GM19035 (cell line): ENCODE data around the gene PTPRT.

Experiments used
- ATAC-seq: cut with Tn5 transposase; IDR thresholded peaks from one replicate; pipeline ENCODE4 v1.9.1; 2021; ENCODE audit not compliant: unreplicated experiment

Gene PTPRT

DNA sequence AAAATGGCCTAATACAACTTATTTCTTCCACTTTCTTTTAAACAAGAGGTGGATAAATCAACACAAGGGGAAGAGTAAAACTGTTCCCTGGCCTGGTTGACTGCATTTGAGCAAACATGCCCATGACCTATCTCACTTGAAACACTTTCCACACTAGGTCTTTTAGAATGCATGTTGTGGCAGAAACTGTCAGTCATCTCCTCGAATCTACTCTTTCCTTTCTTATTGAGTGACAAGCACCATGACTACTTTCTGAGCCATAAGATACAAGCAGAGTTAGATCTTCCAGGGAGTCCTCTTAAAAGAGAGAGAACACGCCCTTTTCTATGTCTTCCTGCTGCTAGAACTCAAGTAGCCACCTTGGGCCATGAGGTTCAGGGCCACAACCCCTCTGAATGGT lies 66.5 kb downstream of the PTPRT start:
- no peak for ATAC-seq

DNA sequence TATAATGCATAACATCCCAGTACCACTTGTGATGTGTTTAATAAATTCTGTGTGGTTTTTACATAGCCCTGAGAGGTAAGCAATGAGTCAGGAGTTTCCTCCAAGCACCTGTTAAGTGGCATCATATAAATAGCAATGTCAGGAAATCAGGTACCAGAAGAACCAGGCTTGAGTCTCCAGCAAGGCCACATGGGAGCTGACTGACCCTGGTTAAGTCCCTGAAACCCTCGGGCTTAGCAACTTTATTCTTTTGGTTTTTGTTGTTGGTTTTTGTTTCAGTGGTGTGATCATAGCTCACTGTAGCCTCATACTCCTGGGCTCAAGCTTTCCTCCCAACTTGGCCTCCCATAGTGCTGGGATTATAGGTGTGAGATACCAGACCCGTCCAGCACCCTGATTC lies 70.0 kb downstream of the PTPRT start:
- ATAC-seq = no peak

GRCh38 chr20:43102394-43102793 lies 87.3 kb downstream of the PTPRT start:
- ATAC-seq = no peak

GRCh38 chr20:43096931-43097260 lies 92.8 kb downstream of the PTPRT start:
- ATAC-seq = no peak

- no peak for ATAC-seq
Observed at GRCh38 chr20:43096126-43096930, 93.4 kb downstream of the PTPRT start.

GRCh38 chr20:43095034-43095433 lies 94.7 kb downstream of the PTPRT start:
- no peak for ATAC-seq

DNA sequence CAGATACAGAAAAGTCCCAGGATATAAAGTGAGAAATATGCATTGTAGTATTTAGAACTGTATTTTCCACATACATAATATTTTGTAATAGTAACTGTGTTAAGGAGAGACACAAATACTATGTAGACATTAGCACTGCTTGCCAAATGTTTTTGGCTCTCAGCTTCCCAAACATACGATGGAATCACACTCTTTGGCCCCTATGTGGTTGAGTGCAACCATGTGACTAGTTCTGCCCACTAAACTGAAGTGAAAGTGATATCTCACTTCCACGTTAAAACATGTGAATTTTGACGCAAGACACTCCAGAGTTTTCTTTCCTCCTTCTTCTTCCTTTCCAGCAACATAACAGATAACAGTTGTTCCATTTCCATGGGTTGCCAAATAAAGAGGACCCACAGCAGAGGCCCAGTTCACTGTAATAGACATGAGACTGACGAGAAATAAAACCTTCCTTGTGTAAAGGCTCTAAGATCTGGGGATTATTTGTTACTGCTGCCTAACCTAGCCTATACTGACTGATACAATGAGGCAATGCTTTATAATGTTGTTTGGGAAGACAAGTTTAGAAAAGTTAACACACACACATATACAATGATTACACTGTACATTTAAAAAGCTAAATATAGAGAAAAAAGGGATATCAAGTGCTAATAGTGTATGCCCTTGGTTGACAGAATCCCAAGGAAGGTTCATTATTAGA lies 97.2 kb downstream of the PTPRT start:
- ATAC-seq = no peak

DNA sequence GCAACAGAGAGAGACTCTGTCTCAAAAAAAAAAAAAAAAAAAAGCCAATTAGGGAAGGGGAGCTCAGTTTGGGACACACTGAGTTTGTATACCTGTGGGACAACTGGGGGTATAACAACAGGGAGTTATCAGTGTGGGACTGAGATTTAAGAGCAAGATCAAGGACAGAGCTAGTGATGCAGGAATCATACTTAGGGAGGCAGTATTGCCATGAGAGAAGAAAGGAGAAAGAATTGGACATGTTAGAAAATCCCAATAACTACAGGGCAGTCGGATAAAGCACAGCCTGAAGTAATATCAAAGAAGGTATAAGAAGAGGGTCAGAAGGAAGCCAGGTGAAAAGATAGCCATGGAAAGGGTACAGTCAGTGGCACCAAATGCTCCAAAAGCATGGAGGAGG lies 121.2 kb downstream of the PTPRT start:
- ATAC-seq = no peak

DNA sequence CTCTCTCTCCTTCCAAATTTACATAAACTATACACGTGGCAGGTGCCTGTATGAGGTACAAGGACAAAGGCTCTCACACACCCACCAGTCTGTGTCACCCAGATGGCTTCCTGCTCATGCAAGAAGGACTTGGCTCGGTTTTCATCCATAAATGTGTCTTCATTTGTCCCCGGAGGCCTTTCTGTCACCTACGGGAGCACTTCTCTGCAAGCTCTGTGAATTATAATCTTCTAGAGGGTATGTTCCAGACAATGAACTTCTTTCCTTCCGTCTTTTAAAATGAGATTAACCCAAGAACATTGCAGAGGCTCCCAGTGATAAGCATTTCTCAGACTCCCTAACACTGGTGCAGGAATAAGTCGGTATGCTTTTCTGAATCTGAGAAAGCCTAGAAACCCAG lies 123.6 kb downstream of the PTPRT start:
- ATAC-seq = no peak

- ATAC-seq = no peak
Observed at GRCh38 chr20:43065299-43065698, 124.4 kb downstream of the PTPRT start.

GRCh38 chr20:43058077-43058476 lies 131.6 kb downstream of the PTPRT start:
- no peak for ATAC-seq

GRCh38 chr20:43057317-43057716 lies 132.4 kb downstream of the PTPRT start:
- ATAC-seq = no peak

GRCh38 chr20:43055181-43055884 lies 134.4 kb downstream of the PTPRT start:
- no peak for ATAC-seq

GRCh38 chr20:43052532-43052931 lies 137.2 kb downstream of the PTPRT start:
- ATAC-seq = no peak

- no peak for ATAC-seq
Observed at GRCh38 chr20:43046966-43047365, 142.7 kb downstream of the PTPRT start.

DNA sequence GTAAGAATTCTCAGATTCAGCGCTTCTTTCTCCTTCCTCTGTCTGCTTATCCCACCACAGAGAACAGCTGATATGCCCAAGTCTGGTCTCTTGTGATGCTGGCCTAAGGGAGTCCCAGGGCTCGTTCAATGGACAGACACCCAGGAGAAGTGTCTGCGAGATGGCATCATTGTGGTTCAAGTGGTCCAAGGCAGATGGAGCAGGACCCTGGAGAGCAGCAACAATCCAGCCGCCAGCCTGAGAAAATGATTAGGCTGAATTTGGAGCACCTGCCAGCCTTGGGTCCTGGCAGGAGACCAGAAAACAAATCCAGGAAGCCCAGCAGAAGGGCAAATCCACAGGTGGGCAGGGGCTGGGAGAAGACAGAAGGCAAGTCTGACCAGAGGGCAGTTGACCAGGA lies 145.8 kb downstream of the PTPRT start:
- ATAC-seq = no peak

- no peak for ATAC-seq
Observed at GRCh38 chr20:43040427-43040826, 149.3 kb downstream of the PTPRT start.

DNA sequence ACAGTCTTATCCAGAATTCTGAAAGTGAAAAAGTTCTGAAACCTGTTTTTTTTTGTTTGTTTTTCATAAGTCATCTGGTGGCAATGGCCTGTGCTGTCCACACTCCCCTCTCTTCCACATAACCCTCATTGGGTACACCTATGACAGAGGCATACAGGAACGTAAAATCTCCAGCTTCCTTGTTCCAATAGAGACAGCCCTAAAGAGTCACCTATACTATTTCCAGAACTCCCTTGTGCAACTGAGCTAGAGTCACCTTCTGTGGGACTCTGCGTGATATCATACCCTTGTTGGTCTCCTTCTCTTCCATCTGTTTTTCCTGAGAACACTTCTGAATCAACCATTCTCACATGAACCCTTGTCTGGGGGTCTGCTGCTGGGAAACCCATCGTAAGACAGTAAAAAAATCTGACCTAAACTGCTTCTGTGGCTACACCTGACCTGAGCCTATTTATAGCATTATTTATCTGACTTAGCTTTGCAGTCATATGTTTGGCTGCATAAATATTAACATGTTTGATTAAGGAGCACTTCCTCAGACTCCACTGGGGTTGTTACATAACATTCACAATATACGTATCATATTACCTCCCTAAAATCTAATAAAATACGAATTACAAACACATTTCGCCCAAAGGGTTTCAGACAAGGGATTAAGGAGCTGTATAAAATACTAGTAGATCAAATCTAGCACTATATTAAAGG lies 151.9 kb downstream of the PTPRT start:
- no peak for ATAC-seq

DNA sequence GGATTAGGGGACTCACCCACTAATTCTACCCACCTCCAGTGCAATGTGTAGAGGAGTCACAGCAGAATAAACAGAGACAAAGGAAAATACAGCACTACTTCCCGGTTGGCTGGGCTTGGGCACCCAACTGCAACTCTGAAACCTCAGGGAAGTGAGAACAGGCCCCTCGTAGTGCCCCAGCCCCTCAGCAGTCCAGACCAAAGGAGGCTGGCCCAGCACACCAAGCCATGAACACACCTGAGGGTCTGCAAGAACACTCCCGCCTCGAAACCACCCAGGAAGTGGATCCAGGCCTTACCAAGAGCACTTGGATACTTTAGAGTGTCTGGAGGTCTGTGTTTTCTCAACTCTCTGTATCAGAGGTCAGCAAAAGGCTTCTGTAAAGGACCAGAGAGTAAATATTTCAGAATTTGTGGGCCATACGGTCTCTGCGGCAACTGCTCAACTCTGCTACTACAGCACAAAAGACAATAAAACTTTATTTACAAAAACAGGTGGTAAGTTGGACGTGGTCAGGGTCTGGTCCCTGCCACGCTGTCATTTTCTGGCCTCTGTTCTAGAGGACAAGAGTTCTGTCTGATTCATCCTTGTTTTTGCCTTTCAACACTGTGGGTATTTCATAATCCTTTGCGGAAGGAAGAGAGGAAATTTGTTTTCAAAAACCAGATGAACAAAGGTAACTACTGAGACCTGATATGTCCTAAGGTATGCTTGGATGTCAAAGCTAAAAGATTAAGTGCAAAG lies 154.6 kb downstream of the PTPRT start:
- no peak for ATAC-seq

GRCh38 chr20:43032459-43032858 lies 157.2 kb downstream of the PTPRT start:
- no peak for ATAC-seq

DNA sequence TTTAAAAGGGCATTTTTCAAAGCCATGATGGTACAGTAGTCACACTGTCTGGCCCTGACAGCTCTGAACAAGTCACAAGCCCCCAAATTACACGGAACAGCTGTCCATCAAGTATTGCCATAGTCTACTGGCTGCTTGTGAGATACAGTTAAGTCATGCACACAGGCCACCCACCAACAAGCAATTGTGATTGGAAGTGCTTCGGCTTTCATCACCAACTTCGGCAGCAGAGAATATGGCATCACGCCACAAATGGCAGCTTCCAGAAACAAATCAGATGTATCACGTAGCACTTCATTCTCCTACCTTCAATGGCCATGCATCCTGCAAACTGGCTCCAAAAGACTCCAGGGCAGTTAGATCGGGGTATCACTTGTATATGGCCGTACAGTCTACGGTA lies 160.5 kb downstream of the PTPRT start:
- no peak for ATAC-seq
